Activated CD4-positive, alpha-beta T cell treated with anti-CD3 and anti-CD28 coated beads, Interleukin-2, amount 10 ng/mL, durations not matched to agents 7 days and 5 days (primary cell): ENCODE measurements around the gene SPHK1. TPM values are rescaled to one million over a fixed set of nuclear protein-coding genes. Genes with fewer than 3 reads are reported as not detected.
A peak's percentile ranks its signal among the peaks of the same experiment; 100 is the strongest.
"Not testable (repeated sequence)": the region's sequence is repeated elsewhere in the genome, so short reads cannot be mapped to it uniquely, and the experiment has no call there.

Experiments used
- CTCF ChIA-PET: fragments of 350-600 bp; sonication (Branson Sonifier 250); formaldehyde crosslinking; loops from one replicate; lab custom pipeline; 2021; ENCODE audit warnings: antibody characterized with exemption; lab: Charles Lee
- POLR2A ChIA-PET: fragments of 350-600 bp; sonication (Branson Sonifier 250); formaldehyde crosslinking; loops from one replicate; lab custom pipeline; 2021; ENCODE audit warnings: antibody characterized with exemption; lab: Charles Lee
- DNase-seq: peaks from one replicate; pipeline ENCODE4 v3.0.0-alpha.2; 2020
- H3K27ac Mint-ChIP-seq: one replicate; pipeline ENCODE4 v1.8.0; 2021; ENCODE audit warnings: mild to moderate bottlenecking, moderate library complexity, mixed read lengths
- H3K27me3 Mint-ChIP-seq: one replicate; pipeline ENCODE4 v1.8.0; 2021; ENCODE audit warnings: mixed read lengths
- H3K36me3 Mint-ChIP-seq: one replicate; pipeline ENCODE4 v1.8.0; 2021; ENCODE audit warnings: low read depth, mixed read lengths
- H3K4me1 Mint-ChIP-seq: one replicate; pipeline ENCODE4 v1.8.0; 2021; ENCODE audit warnings: mixed read lengths
- H3K4me3 Mint-ChIP-seq: one replicate; pipeline ENCODE4 v1.8.0; 2021; ENCODE audit warnings: mild to moderate bottlenecking, moderate library complexity, mixed read lengths
- H3K9me3 Mint-ChIP-seq: one replicate; pipeline ENCODE4 v1.8.0; 2021; ENCODE audit warnings: mixed read lengths
- total RNA-seq, 2 experiments: library from RNA; stranded (reverse); gene quantifications; one replicate each; pipeline ENCODE4 v1.2.3, GENCODE V29; 2021

SPHK1 gene
- total RNA-seq, 2 experiments from 2014 or later, result 1.4 to 1.6 TPM

DNA sequence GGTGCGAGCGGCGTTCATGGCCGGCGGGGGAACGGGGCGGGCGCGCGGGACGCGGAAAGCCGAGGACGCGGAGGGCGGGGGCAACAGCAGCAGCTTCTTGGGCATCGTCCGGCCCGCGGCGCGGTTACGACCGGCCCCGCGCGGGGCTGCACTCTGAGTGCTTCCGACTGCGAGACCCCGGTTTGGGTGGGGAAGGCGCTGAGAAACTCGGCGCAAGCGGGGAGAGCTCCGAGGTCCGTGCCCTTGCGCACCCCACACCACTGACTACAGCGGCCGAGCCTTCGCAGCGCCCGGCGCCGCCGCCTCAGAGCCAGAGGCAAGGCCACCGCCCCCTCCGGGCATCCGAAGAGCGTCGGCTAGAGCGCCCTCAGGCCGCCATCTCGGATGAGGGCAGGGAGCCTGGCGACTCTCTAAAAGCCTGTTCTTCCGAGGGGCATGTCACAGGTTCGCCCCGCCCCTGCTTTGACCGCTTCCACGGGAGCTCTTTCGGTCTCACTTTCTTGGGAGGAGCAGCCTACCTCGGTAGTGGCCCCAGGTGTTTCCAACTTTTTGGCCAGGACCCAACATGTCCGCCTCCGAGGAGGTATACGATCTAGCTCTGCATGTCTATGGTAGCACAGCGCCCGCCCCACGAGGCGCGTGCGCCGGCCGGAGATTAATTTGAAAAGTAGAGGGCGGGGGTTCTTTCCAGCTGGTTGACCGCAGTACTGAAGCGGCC, 30.7 kb upstream of the SPHK1 start, which contains the start of gene PRPSAP1:
Gene PRPSAP1 (minus strand): TSS at position 318 of the 718 bp plus-strand sequence. CDS start 213 bp downstream, at position 105.
- ChIA-PET CTCF (interaction anchor here (0.5 to 3.9 kb wide), 16 partner anchors 9 to 558 kb away, joined by 3 to 26 read pairs (median 4); partner anchors contain the start of gene SPHK1), POLR2A (interaction anchor here (0.5 to 1.0 kb wide), 2 partner anchors 31 to 319 kb away, joined by 3 to 4 read pairs; no protein-coding TSS in a partner anchor)
- DNase-seq, result peak; percentile 85
- peaks cover 29% of the 10 kb centered on the region for H3K4me1 Mint-ChIP-seq
- H3K36me3 Mint-ChIP-seq, result peaks cover 7% of the 10 kb centered on the region
- no peaks in the 10 kb centered on the region for H3K27me3 Mint-ChIP-seq
- peak within 1 kb of the TSS; percentile 98 for H3K27ac Mint-ChIP-seq
- H3K4me3 Mint-ChIP-seq, result peak within 1 kb of the TSS; percentile 83
- H3K9me3 Mint-ChIP-seq, result no peaks in the 10 kb centered on the region

GRCh38 chr17:76354317-76354729, 30.1 kb upstream of the SPHK1 start:
- H3K27ac Mint-ChIP-seq, result peak overlapping the region; percentile 98
- peaks cover 7% of the 10 kb centered on the region for H3K36me3 Mint-ChIP-seq
- H3K4me1 Mint-ChIP-seq, result peaks cover 29% of the 10 kb centered on the region
- no peaks in the 10 kb centered on the region for H3K9me3 Mint-ChIP-seq
- ChIA-PET CTCF (interaction anchor here (0.6 to 3.9 kb wide), 10 partner anchors 10 to 360 kb away, joined by 3 to 26 read pairs (median 8); partner anchors contain the start of gene SPHK1), POLR2A (no interaction called here)
- H3K4me3 Mint-ChIP-seq, result peak overlapping the region; percentile 83
- no peak for DNase-seq
- no peaks in the 10 kb centered on the region for H3K27me3 Mint-ChIP-seq

DNA sequence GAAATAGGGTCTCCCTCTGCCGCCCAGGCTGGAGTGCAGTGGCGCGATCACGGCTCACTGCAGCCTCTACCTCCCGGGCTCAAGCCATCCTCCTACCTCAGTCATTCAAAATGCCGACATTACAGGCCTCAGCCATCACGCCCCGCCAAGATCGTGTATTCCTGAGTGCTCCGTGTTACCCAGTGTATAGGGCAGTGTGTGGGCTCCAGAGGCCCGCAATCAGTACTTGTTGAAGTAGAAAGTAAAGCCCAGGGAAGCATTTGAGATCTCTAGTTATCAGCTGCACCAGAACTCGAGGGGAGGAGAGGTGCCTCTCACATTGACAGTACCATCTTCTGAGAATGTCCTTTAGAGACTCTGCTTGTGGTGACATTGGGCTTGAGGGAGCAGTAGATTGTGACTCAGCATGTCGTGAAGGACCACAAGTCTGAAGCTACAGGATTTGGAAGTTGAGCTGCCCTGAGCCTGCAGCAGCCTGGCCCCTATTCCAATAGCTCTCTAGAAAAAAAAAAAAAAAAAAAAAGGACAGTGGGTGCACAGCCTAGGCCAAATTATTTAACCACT, 29.6 kb upstream of the SPHK1 start:
- Mint-ChIP-seq H3K4me1 (peaks cover 29% of the 10 kb centered on the region), H3K9me3 (no peaks in the 10 kb centered on the region), H3K27ac (peak overlapping the region; percentile 62), H3K27me3 (no peaks in the 10 kb centered on the region), H3K36me3 (peaks cover 7% of the 10 kb centered on the region), H3K4me3 (peak overlapping the region; percentile 83)
- CTCF ChIA-PET, result interaction anchor here (0.6 to 3.9 kb wide), 12 partner anchors 10 to 360 kb away, joined by 3 to 26 read pairs (median 5); partner anchors contain the start of gene SPHK1
- POLR2A ChIA-PET, result no interaction called here
- no peak for DNase-seq

DNA sequence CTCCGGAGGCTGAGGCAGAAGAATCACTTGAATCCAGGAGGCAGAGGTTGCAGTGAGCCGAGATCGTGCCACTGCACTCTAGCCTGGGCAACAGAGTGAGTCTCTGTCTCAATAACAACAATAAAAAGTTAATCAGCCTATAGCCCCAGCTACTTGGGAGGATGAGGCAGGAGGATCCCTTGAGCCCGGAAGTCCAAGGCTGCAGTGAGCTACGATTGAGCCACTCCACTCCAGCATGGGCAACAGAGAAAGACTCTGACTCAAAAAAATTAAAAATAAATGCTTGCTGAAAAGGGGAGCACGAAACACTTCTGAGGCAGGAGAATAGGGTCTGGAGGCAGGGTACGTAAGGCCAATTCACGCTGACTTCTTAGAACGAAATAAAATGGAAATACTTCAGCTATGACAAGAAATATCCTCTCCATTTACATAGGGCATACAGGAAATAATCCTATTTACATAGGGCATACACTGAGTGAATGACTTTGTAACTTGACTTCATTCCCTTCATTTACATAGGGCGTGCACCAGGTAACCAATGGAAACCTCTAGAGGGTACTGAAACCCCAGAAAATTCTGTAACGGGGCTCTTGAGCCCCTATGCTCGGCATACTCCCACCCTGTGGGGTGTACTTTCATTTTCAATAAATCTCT, 27.5 kb upstream of the SPHK1 start:
- Mint-ChIP-seq H3K27me3 (peaks cover 7% of the 10 kb centered on the region), H3K36me3 (peaks cover 3% of the 10 kb centered on the region), H3K9me3 (no peaks in the 10 kb centered on the region), H3K4me1 (peaks cover 18% of the 10 kb centered on the region), H3K4me3 (no peak overlapping the region), H3K27ac (no peak overlapping the region)
- ChIA-PET POLR2A (no interaction called here), CTCF (no interaction called here)
- DNase-seq, result no peak

GRCh38 chr17:76357597-76358158, 26.7 kb upstream of the SPHK1 start:
- H3K4me1 Mint-ChIP-seq, result peaks cover 14% of the 10 kb centered on the region
- CTCF ChIA-PET, result no interaction called here
- H3K9me3 Mint-ChIP-seq, result no peaks in the 10 kb centered on the region
- H3K27me3 Mint-ChIP-seq, result peaks cover 7% of the 10 kb centered on the region
- peaks cover 2% of the 10 kb centered on the region for H3K36me3 Mint-ChIP-seq
- H3K27ac Mint-ChIP-seq, result no peak overlapping the region
- POLR2A ChIA-PET, result interaction anchor here (0.7 kb wide), 1 partner anchor 11 kb away, joined by 10 read pairs; no protein-coding TSS in a partner anchor
- no peak for DNase-seq
- H3K4me3 Mint-ChIP-seq, result no peak overlapping the region

DNA sequence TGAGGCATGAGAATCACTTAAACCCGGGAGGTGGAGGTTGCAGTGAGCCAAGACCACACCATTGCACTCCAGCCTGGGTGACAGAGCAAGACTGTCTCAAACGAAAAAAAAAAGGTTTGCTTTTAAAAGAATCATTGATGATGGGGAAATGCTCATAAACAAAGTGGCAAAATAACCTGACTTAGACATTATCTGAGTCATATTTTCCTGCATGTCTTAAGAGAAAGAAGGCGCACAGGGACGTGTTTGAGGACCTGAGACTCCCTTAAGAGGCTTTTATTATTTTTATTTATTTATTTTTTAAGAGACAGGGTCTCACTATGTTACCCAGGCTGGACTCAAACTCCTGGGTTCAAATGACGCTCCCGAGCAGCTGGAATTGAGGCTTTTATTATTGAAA, 25.0 kb upstream of the SPHK1 start:
- no peaks in the 10 kb centered on the region for H3K9me3 Mint-ChIP-seq
- POLR2A ChIA-PET, result no interaction called here
- CTCF ChIA-PET, result interaction anchor here (0.7 kb wide), 1 partner anchor 55 kb away, joined by 3 read pairs; no protein-coding TSS in a partner anchor
- no peak overlapping the region for H3K4me3 Mint-ChIP-seq
- DNase-seq, result no peak
- peaks cover 7% of the 10 kb centered on the region for H3K27me3 Mint-ChIP-seq
- H3K36me3 Mint-ChIP-seq, result no peaks in the 10 kb centered on the region
- peaks cover 8% of the 10 kb centered on the region for H3K4me1 Mint-ChIP-seq
- H3K27ac Mint-ChIP-seq, result no peak overlapping the region

DNA sequence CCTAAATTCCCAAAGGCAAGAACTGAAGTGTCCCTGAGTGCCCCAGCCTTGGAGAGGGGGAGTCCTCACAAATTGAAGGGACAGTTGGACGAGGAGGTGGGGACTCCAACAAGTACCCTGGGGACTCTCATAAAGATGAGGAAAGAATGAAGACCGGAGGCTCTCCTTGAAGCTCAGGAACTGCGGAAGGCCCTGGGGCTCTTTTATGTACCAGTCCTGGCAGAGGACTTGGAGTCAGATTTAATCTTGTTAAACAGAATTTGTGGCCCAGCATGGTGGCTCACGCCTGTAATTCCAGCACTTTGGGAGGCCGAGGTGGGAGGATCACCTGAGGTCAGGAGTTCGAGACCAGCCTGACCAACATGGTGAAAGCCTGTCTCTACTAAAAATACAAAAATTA, 24.6 kb upstream of the SPHK1 start:
- CTCF ChIA-PET, H3K4me1 Mint-ChIP-seq, H3K9me3 Mint-ChIP-seq, H3K36me3 Mint-ChIP-seq, POLR2A ChIA-PET, H3K27ac Mint-ChIP-seq, DNase-seq, H3K4me3 Mint-ChIP-seq, H3K27me3 Mint-ChIP-seq: not testable (repeated sequence)

DNA sequence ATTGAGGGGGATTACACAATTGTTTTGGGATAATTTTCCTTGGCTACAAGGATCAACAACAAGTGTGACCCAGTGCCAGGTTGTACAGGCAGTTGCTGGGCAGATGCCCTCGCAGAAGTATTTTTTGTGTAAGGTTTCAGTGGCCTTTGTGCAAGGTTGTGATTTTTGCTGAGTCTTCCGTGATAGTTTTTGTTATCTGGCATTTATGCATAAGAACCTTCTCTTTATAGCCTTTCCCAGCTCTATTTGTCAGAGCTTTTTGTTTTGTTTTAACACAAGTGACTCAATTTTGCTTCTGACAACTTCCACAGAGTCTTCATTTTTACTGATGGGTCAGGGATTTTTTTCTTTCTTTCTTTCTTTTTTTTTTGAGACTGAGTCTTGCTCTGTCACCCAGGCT, 23.9 kb upstream of the SPHK1 start:
- peaks cover 7% of the 10 kb centered on the region for H3K27me3 Mint-ChIP-seq
- peaks cover 2% of the 10 kb centered on the region for H3K4me1 Mint-ChIP-seq
- no peak overlapping the region for H3K27ac Mint-ChIP-seq
- ChIA-PET CTCF (interaction anchor here (0.6 to 1.8 kb wide), 2 partner anchors 38 to 384 kb away, joined by 4 to 6 read pairs; no protein-coding TSS in a partner anchor), POLR2A (no interaction called here)
- no peaks in the 10 kb centered on the region for H3K9me3 Mint-ChIP-seq
- no peak overlapping the region for H3K4me3 Mint-ChIP-seq
- H3K36me3 Mint-ChIP-seq, result no peaks in the 10 kb centered on the region
- no peak for DNase-seq

DNA sequence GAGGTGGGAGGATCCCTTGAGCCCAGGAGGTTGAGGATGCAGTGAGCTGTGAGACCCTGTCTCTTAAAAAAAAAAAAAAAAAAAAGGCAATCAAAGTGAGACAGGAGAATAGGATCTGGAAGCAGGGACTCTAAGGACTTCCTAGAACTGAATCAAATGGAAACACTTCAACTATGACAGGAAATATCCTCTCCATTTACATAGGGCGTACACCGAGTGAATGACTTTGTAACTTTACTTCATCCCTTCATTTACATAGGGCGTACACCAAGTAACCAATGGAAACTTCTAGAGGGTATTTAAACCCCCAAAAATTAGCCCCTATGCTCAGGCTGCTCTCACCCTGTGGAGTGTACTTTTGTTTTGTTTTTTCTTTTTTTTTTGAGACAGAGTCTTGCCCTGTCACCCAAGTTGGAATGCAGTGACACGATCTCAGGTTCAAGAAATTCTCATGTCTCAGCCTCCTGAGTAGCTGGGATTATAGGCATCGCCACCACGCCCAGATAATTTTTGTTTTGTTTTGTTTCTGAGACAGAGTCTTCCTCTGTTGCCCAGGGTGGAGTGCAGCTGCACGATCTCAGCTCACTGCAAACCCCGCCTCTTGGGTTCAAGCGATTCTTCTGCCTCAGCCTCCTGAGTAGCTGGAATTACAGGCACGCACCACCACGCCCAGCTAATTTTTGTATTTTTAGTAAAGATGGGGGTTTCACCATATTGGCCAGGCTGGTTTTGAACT, 21.1 kb upstream of the SPHK1 start:
- Mint-ChIP-seq H3K27ac (no peak overlapping the region), H3K4me3 (no peak overlapping the region), H3K27me3 (peaks cover 7% of the 10 kb centered on the region), H3K4me1 (peaks cover 2% of the 10 kb centered on the region), H3K36me3 (no peaks in the 10 kb centered on the region), H3K9me3 (no peaks in the 10 kb centered on the region)
- POLR2A ChIA-PET, result no interaction called here
- no peak for DNase-seq
- CTCF ChIA-PET, result interaction anchor here (0.8 to 3.4 kb wide), 4 partner anchors 10 to 45 kb away, joined by 3 to 11 read pairs (median 10); partner anchors contain the start of genes PRPSAP1 and SPHK1

DNA sequence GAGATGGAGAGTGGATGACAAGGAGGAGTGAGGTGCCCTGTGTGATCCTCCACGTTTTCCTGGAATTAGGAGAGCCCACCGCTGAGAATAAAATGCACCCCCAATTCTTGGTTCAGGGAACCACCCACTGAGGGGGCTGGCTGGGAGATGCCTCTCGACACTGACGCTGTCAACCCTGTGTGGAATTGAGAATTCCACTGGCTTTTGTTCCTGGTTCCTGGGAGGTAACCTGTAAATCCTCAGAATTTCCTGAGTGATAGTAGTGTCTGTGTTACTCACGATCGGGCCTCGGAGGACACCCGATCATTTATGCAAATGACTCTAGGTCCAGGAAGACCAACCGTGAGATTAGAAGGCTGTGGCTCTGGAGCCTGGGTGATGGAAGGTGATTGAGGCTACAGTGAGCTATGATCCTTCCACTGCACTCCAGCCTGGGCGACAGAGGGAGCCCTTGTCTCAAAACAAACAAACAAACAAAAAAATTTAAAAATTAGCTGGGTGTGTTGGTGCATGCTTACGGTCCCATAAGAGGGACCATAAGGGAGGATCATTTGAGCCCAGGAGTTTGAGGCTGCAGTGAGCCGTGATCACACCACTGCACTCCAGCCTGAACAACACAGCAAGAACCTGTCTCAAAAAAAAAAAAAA, 19.0 kb upstream of the SPHK1 start:
- Mint-ChIP-seq H3K36me3 (no peaks in the 10 kb centered on the region), H3K27me3 (peaks cover 4% of the 10 kb centered on the region), H3K4me1 (peaks cover 2% of the 10 kb centered on the region), H3K4me3 (no peak overlapping the region), H3K27ac (no peak overlapping the region), H3K9me3 (no peaks in the 10 kb centered on the region)
- ChIA-PET POLR2A (no interaction called here), CTCF (interaction anchor here (1.5 to 2.0 kb wide), 3 partner anchors 12 to 33 kb away, joined by 6 to 10 read pairs (median 9); partner anchors contain the start of gene PRPSAP1)
- DNase-seq, result no peak

- CTCF ChIA-PET, result interaction anchor here (1.5 to 2.0 kb wide), 2 partner anchors 15 to 32 kb away, joined by 6 to 10 read pairs; no protein-coding TSS in a partner anchor
- no peaks in the 10 kb centered on the region for H3K9me3 Mint-ChIP-seq
- H3K27ac Mint-ChIP-seq, result no peak overlapping the region
- no peak overlapping the region for H3K4me3 Mint-ChIP-seq
- no peak for DNase-seq
- POLR2A ChIA-PET, result no interaction called here
- H3K4me1 Mint-ChIP-seq, result peaks cover 2% of the 10 kb centered on the region
- peaks cover 4% of the 10 kb centered on the region for H3K27me3 Mint-ChIP-seq
- no peaks in the 10 kb centered on the region for H3K36me3 Mint-ChIP-seq
Measured at GRCh38 chr17:76366247-76366646, 18.2 kb upstream of the SPHK1 start.
